PC-3 (cell line): ENCODE data around the gene PIGA. TPM values are rescaled to one million over a fixed set of nuclear protein-coding genes. Genes with fewer than 3 reads are reported as not detected.

Experiments used
- ATAC-seq: fragments of 200-7000 bp; cut with Tn5 transposase; 2 replicates; pipeline ENCODE4 v1.9.1; 2020; ENCODE audit warnings: mild to moderate bottlenecking, moderate library complexity
- BruUV-seq: library from RNA; stranded (reverse); fragments of 400-500 nt; replicated peaks from 2 replicates; lab custom pipeline; 2021; lab: Mats Ljungman, UMichigan
- CTCF ChIA-PET: fragments of 300-600 bp; sonication (Branson Sonifier 250); formaldehyde crosslinking; loops from one replicate; lab custom pipeline; 2022; ENCODE audit warnings: antibody characterized with exemption; lab: Charles Lee
- POLR2A ChIA-PET: fragments of 300-600 bp; sonication (Branson Sonifier 250); formaldehyde crosslinking; loops from one replicate; lab custom pipeline; 2022; ENCODE audit warnings: antibody characterized with exemption; ENCODE audit not compliant: unreplicated experiment; lab: Charles Lee
- DNase-seq: peaks from one replicate; pipeline ENCODE4 v3.0.0-alpha.2; 2015
- H2AFZ ChIP-seq: fragments of 300-600 bp; sonication (generic); 2 replicates; pipeline ENCODE4 v1.6.0; 2016; ENCODE audit warnings: antibody characterized with exemption, low read length
- H3F3A ChIP-seq: fragments of 300-600 bp; sonication (generic); one replicate; pipeline ENCODE4 v1.6.0; 2017; ENCODE audit warnings: antibody characterized with exemption, low read length, control low read depth, mild to moderate bottlenecking; ENCODE audit not compliant: unreplicated experiment
- H3K27ac ChIP-seq: fragments of 300-600 bp; sonication (generic); 2 replicates; pipeline ENCODE4 v1.5.1; 2016; ENCODE audit warnings: mild to moderate bottlenecking, low read length
- H3K27me3 ChIP-seq: fragments of 300-600 bp; sonication (generic); 2 replicates; pipeline ENCODE4 v1.6.1; 2016; ENCODE audit warnings: low read length, mixed read lengths
- H3K36me3 ChIP-seq: fragments of 300-600 bp; sonication (generic); 2 replicates; pipeline ENCODE4 v1.6.1; 2016; ENCODE audit warnings: low read depth, mixed run types, low read length, mixed read lengths
- H3K4me1 ChIP-seq: fragments of 300-600 bp; sonication (generic); 2 replicates; pipeline ENCODE4 v1.5.1; 2016; ENCODE audit warnings: low read length; ENCODE audit not compliant: insufficient read depth
- H3K4me2 ChIP-seq: fragments of 300-600 bp; sonication (generic); 2 replicates; pipeline ENCODE4 v1.6.0; 2016; ENCODE audit warnings: low read length
- H3K4me3 ChIP-seq: fragments of 300-600 bp; sonication (generic); 2 replicates; pipeline ENCODE4 v1.5.1; 2016; ENCODE audit warnings: mild to moderate bottlenecking, low read length, mixed read lengths
- H3K79me2 ChIP-seq: fragments of 300-600 bp; sonication (generic); 2 replicates; pipeline ENCODE4 v1.6.1; 2017; ENCODE audit warnings: low read length, mixed read lengths
- H3K9ac ChIP-seq: fragments of 300-600 bp; sonication (generic); 2 replicates; pipeline ENCODE4 v1.6.0; 2016; ENCODE audit warnings: mild to moderate bottlenecking, low read length
- H3K9me2 ChIP-seq: fragments of 300-600 bp; sonication (generic); replicated peaks from 2 replicates; pipeline ENCODE4 v1.6.1; 2016; ENCODE audit warnings: mixed run types, low read length, mixed read lengths
- H3K9me3 ChIP-seq: fragments of 300-600 bp; sonication (generic); 2 replicates; pipeline ENCODE4 v1.6.1; 2016; ENCODE audit warnings: low read length, mixed read lengths
- H4K20me1 ChIP-seq: fragments of 300-600 bp; sonication (generic); 2 replicates; pipeline ENCODE4 v1.6.1; 2016; ENCODE audit warnings: low read length, mixed read lengths
- EZH2 ChIP-seq: fragments of 300-600 bp; sonication (generic); IDR thresholded peaks from one replicate; pipeline ENCODE4 v1.6.1; 2017; ENCODE audit warnings: antibody characterized with exemption, mild to moderate bottlenecking, low read length; ENCODE audit not compliant: unreplicated experiment
- EZH2phosphoT487 ChIP-seq: fragments of 300-600 bp; sonication (generic); IDR thresholded peaks from 2 replicates; pipeline ENCODE4 v1.6.1; 2018; ENCODE audit warnings: mild to moderate bottlenecking, antibody characterized with exemption, low read length, borderline replicate concordance
- intact Hi-C: fragments of 100-400 bp; cut with micrococcal nuclease; formaldehyde crosslinking; loops from 2 replicates; pipeline ENCODE4 v1.9.0; 2023
- total RNA-seq: library from RNA; depleted of rRNA; stranded (reverse); fragments of >200 nt; gene quantifications from 2 replicates; pipeline ENCODE4 v1.2.3, GENCODE V29; 2014
- TF ChIP-seq, protein P1 (sequence below): fragments of 300-600 bp; sonication (generic); conservative IDR thresholded peaks from 2 replicates; pipeline ENCODE4 v1.5.1; 2017; ENCODE audit warnings: antibody characterized with exemption, low read depth, mild to moderate bottlenecking, low read length

PIGA gene
- total RNA-seq, 1 experiment from 2014 or later = 17.9 TPM

DNA sequence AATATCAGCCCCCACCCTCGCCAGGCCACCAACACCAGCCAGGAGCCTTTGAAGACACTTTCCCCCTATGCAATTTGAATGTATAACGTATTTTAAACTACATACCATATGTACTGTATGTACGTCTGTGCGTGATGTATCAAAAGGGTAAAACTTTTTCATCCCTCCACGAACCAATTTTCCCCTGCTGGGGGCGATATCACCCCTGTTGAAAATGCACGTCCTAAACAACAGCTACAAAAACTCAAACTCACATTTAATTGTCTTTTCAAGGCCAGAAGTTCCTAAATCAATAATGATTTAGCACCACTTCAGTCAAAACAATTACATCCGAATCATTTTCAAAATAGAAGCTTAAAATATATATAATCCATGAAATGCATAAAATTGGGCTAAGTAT is 47.5 kb upstream of the PIGA start:
- H3K9me2 ChIP-seq = no peaks in the 10 kb centered on the region
- TF ChIP-seq, protein P1, sequence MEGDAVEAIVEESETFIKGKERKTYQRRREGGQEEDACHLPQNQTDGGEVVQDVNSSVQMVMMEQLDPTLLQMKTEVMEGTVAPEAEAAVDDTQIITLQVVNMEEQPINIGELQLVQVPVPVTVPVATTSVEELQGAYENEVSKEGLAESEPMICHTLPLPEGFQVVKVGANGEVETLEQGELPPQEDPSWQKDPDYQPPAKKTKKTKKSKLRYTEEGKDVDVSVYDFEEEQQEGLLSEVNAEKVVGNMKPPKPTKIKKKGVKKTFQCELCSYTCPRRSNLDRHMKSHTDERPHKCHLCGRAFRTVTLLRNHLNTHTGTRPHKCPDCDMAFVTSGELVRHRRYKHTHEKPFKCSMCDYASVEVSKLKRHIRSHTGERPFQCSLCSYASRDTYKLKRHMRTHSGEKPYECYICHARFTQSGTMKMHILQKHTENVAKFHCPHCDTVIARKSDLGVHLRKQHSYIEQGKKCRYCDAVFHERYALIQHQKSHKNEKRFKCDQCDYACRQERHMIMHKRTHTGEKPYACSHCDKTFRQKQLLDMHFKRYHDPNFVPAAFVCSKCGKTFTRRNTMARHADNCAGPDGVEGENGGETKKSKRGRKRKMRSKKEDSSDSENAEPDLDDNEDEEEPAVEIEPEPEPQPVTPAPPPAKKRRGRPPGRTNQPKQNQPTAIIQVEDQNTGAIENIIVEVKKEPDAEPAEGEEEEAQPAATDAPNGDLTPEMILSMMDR = peak; percentile 53
- no peak for TF ChIP-seq EZH2phosphoT487
- no TSS peak for BruUV-seq
- H3K36me3 ChIP-seq = no peaks in the 10 kb centered on the region
- no peak overlapping the region for H3K9ac ChIP-seq
- POLR2A ChIA-PET = no interaction called here
- DNase-seq (peak; percentile 2), ATAC-seq (no peak)
- no peaks in the 10 kb centered on the region for H4K20me1 ChIP-seq
- no peaks in the 10 kb centered on the region for H3K9me3 ChIP-seq
- no peaks in the 10 kb centered on the region for H3K79me2 ChIP-seq
- CTCF ChIA-PET = no interaction called here
- no peaks in the 10 kb centered on the region for H3F3A ChIP-seq
- no peak overlapping the region for H3K4me3 ChIP-seq
- H3K27ac ChIP-seq = no peak overlapping the region
- no peak overlapping the region for H3K4me2 ChIP-seq
- no peak overlapping the region for H2AFZ ChIP-seq
- no peaks in the 10 kb centered on the region for H3K27me3 ChIP-seq
- intact Hi-C loops = no loop called here
- no peaks in the 10 kb centered on the region for H3K4me1 ChIP-seq

DNA sequence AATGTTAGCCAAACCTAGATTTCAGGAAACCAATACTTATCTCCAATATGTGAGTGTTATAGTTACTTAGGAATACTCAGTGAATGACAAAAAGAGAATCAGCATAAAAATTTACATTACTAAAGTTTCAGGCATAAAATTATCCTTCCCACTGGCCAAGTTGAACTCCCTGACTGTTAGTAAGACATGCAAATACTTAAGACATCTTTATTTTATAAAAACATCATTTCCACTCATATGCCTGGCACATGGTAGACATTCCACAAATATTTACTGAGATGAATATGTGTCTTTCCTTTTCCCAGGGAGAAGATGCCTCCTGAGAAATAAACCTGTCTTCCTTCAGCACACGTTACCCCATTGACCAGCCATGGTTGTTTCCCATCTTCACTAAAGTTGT is 41.6 kb upstream of the PIGA start:
- ATAC-seq = no peak
- TF ChIP-seq EZH2phosphoT487 (no peak), EZH2 (no peak)
- TF ChIP-seq, protein P1 = no peak
- no peak overlapping the region for H3K4me2 ChIP-seq
- H3K27me3 ChIP-seq = no peaks in the 10 kb centered on the region
- no peaks in the 10 kb centered on the region for H3K9me2 ChIP-seq
- H3K9ac ChIP-seq = no peak overlapping the region
- H3K4me3 ChIP-seq = no peak overlapping the region
- no peaks in the 10 kb centered on the region for H3K4me1 ChIP-seq
- intact Hi-C loops = no loop called here
- DNase-seq = no peak
- no peaks in the 10 kb centered on the region for H3K9me3 ChIP-seq
- H3F3A ChIP-seq = no peaks in the 10 kb centered on the region
- no peak overlapping the region for H3K27ac ChIP-seq
- no TSS peak for BruUV-seq
- no peaks in the 10 kb centered on the region for H4K20me1 ChIP-seq
- H3K36me3 ChIP-seq = no peaks in the 10 kb centered on the region
- no peak overlapping the region for H2AFZ ChIP-seq
- ChIA-PET CTCF (no interaction called here), POLR2A (no interaction called here)
- no peaks in the 10 kb centered on the region for H3K79me2 ChIP-seq

DNA sequence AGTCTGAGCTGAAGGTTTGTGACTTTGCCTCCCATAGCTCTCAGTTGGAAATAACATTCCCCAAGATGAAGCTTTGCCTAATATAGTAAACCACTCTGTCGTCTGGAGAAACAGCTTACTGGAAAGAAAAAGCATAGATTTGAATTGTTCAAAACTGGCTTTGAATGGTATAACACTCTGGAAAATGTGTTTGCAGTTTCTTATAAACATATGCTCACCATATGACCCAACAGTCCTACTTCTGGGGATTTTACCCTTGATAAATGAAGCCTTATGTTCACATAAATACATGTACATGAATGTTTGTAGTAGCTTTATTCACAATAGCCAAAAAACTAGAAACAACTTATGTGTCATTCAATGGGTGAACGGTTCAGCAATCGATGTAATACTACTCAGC is 38.7 kb upstream of the PIGA start:
- intact Hi-C loops = no loop called here
- H3K79me2 ChIP-seq = no peaks in the 10 kb centered on the region
- H2AFZ ChIP-seq = no peak overlapping the region
- DNase-seq = no peak
- no TSS peak for BruUV-seq
- H3K27me3 ChIP-seq = no peaks in the 10 kb centered on the region
- H3F3A ChIP-seq = no peaks in the 10 kb centered on the region
- H3K4me2 ChIP-seq = no peak overlapping the region
- no peaks in the 10 kb centered on the region for H3K9me3 ChIP-seq
- ATAC-seq = no peak
- no peaks in the 10 kb centered on the region for H4K20me1 ChIP-seq
- TF ChIP-seq EZH2phosphoT487 = no peak
- TF ChIP-seq, protein P1 = no peak
- no peak for TF ChIP-seq EZH2
- POLR2A ChIA-PET = no interaction called here
- CTCF ChIA-PET = no interaction called here
- no peak overlapping the region for H3K4me3 ChIP-seq
- no peaks in the 10 kb centered on the region for H3K36me3 ChIP-seq
- H3K9me2 ChIP-seq = no peaks in the 10 kb centered on the region
- H3K4me1 ChIP-seq = no peaks in the 10 kb centered on the region
- no peak overlapping the region for H3K9ac ChIP-seq
- no peak overlapping the region for H3K27ac ChIP-seq
